Measurements from ENCODE around the gene ZNF112. TPM values are rescaled to one million over a fixed set of nuclear protein-coding genes. Genes with fewer than 3 reads are reported as not detected.

Gene ZNF112
- polyA plus RNA-seq, 1 experiment: 1.9 TPM

DNA sequence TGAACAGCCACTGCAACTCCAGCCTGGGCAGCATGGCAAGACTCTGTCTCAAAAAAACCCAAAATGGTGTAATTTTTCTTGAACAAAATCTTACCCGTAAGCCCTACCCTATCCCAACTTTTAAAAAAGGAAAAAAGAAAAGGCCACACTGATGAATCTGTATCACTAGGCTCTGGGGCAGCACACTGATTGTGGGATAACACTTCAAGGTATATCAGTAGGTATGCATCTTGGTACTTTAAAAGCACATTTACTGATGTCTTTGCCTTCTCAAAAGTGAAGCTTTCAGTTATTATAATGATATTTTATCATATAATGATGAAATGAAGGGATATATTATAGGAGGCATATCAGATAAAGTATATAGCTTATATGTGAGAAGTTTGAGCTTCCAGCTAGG is 24.3 kb downstream of the ZNF112 start:
- DNase-seq (ENCODE audit: low read depth): no peak
- Histone ChIP-seq H3K4me3 (ENCODE audit: low read depth, low read length) (no peak overlapping the region), H3K36me3 (ENCODE audit: control insufficient read depth, insufficient read depth, low read length) (peaks cover 21% of the 10 kb centered on the region), H3K27me3 (ENCODE audit: control insufficient read depth, insufficient read depth, low read length) (no peaks in the 10 kb centered on the region)
- TF ChIP-seq CTCF (IDR thresholded peaks at IDR 0.05; ENCODE audit: insufficient read depth, low read depth, low read length): no peak
- ChIA-PET POLR2A (no interaction called here), CTCF (interaction anchor here (0.9 kb wide), 1 partner anchor 14 kb away, joined by 3 read pairs; no protein-coding TSS in a partner anchor)

DNA sequence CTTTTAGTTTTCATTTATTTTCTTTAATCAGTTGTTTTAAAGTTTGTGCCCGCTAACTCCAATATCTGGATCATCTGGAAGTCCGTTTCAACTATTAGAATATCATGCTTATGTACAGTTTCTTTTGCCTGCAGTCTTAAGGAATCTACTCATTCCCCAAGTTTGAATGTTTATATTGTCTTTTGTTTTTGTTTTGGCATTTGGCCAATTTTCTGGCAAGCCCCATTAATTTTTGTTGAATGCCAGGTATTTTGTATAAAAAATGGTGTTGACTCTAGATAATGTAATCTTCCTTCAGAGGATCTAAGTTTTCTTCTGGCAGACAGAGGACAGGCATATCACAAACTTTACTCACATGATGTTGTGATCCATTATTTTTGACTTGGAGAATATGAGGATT is 40.6 kb downstream of the ZNF112 start:
- DNase-seq (ENCODE audit: low read depth): no peak
- H3K27me3 ChIP-seq (ENCODE audit: control insufficient read depth, insufficient read depth, low read length): no peaks in the 10 kb centered on the region
- no peak overlapping the region for H3K4me3 ChIP-seq (ENCODE audit: low read depth, low read length)
- ChIA-PET CTCF (no interaction called here), POLR2A (no interaction called here)
- TF ChIP-seq CTCF (IDR thresholded peaks at IDR 0.05; ENCODE audit: insufficient read depth, low read depth, low read length): no peak
- no peaks in the 10 kb centered on the region for H3K36me3 ChIP-seq (ENCODE audit: control insufficient read depth, insufficient read depth, low read length)

- Histone ChIP-seq H3K4me3 (ENCODE audit: low read depth, low read length) (no peak overlapping the region), H3K27me3 (ENCODE audit: control insufficient read depth, insufficient read depth, low read length) (no peaks in the 10 kb centered on the region), H3K36me3 (ENCODE audit: control insufficient read depth, insufficient read depth, low read length) (no peaks in the 10 kb centered on the region)
- CTCF ChIA-PET: no interaction called here
- POLR2A ChIA-PET: no interaction called here
- no peak for TF ChIP-seq CTCF (IDR thresholded peaks at IDR 0.05; ENCODE audit: insufficient read depth, low read depth, low read length)
- DNase-seq (ENCODE audit: low read depth): no peak
Measured at GRCh38 chr19:44313231-44313630, 43.2 kb downstream of the ZNF112 start.

DNA sequence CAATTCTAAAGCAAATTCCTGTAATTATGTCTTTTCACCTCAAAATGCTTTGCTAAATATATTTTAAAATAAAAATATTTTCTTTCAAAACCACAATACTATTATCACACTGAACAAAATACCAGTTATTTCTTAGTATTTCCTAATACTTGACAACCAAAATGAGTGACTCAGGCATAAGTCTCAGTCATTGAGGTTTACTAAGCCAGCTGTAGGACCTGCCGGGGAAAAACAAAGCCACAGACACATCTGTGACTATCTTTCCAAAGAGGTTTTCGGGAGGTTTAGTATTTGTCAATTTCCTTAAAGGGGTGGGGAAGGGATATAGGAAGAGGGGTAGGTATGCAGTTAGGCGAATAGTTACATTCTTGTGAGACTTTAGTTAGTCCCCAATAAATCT is 48.5 kb downstream of the ZNF112 start:
- Histone ChIP-seq H3K27me3 (ENCODE audit: control insufficient read depth, insufficient read depth, low read length) (no peaks in the 10 kb centered on the region), H3K4me3 (ENCODE audit: low read depth, low read length) (no peak overlapping the region), H3K36me3 (ENCODE audit: control insufficient read depth, insufficient read depth, low read length) (no peaks in the 10 kb centered on the region)
- no peak for DNase-seq (ENCODE audit: low read depth)
- ChIA-PET CTCF (no interaction called here), POLR2A (no interaction called here)
- no peak for TF ChIP-seq CTCF (IDR thresholded peaks at IDR 0.05; ENCODE audit: insufficient read depth, low read depth, low read length)

DNA sequence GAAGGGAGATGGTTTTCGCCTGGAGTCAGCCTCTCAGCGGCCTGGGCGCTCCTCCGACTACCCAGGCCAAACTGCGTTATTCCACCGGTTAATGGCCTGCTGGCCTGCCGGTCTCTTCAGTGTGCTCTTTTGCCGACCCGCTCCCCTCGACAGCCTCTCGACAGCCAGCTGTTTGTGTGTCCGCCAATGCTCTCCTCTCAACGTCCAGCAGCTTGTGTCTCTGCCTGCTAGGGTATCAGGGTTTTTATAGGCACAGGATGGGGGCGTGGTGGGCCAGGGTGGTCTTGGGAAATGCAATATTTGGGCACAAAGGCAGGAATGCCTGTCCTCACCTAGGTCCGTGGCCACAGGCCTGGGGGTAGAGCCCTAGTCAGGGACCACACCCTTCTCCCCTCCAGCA is 50.2 kb downstream of the ZNF112 start:
- POLR2A ChIA-PET: no interaction called here
- Histone ChIP-seq H3K36me3 (ENCODE audit: control insufficient read depth, insufficient read depth, low read length) (no peaks in the 10 kb centered on the region), H3K27me3 (ENCODE audit: control insufficient read depth, insufficient read depth, low read length) (no peaks in the 10 kb centered on the region), H3K4me3 (ENCODE audit: low read depth, low read length) (no peak overlapping the region)
- no peak for DNase-seq (ENCODE audit: low read depth)
- TF ChIP-seq CTCF (IDR thresholded peaks at IDR 0.05; ENCODE audit: insufficient read depth, low read depth, low read length): no peak
- CTCF ChIA-PET: no interaction called here

Measured in BJ (cell line).